Endothelial cell of umbilical vein (primary cell): Measurements from ENCODE around the gene UBXN6. TPM values are rescaled to one million over a fixed set of nuclear protein-coding genes. Genes with fewer than 3 reads are reported as not detected.

Experiments used
- BruUV-seq: library from RNA; stranded (reverse); fragments of 400-500 nt; replicated peaks from 2 replicates; lab custom pipeline; 2021; lab: Mats Ljungman, UMichigan
- CTCF ChIA-PET: fragments of 300-600, 350-600 bp; sonication (Branson Sonifier 250); formaldehyde crosslinking; loops from one replicate; lab custom pipeline; 2021; ENCODE audit warnings: antibody characterized with exemption, inconsistent platforms; lab: Charles Lee
- POLR2A ChIA-PET: fragments of 300-600, 350-600 bp; sonication (Branson Sonifier 250); formaldehyde crosslinking; loops from one replicate; lab custom pipeline; 2021; ENCODE audit warnings: antibody characterized with exemption, inconsistent platforms; lab: Charles Lee
- DNase-seq: peaks from one replicate; pipeline ENCODE4 v3.0.0-alpha.2; 2011; ENCODE audit warnings: low read depth, low spot score
- FAIRE-seq: peaks from 2 replicates; lab custom pipeline; 2011; peaks lifted over from hg19 to GRCh38; lab: Jason Lieb, UNC
- H2AFZ ChIP-seq: 2 replicates; pipeline ENCODE4 v1.6.0; 2012; ENCODE audit warnings: low read depth, low read length, control low read depth, inconsistent platforms
- H3K27ac ChIP-seq: 2 replicates; pipeline ENCODE4 v1.5.1; 2011; ENCODE audit warnings: low read depth, mild to moderate bottlenecking, control low read depth, low read length, moderate library complexity; ENCODE audit not compliant: insufficient read depth
- H3K27me3 ChIP-seq, 2 experiments: 2 replicates each; pipeline versions ENCODE4 v1.6.0 to v1.6.1; 2011; ENCODE audit warnings: low read length in 2 of 2, mixed read lengths in 1 of 2; ENCODE audit not compliant: control insufficient read depth in 2 of 2, insufficient read depth in 2 of 2
- H3K36me3 ChIP-seq, 2 experiments: 2 replicates in 1 of 2; 3 replicates in 1 of 2; pipeline ENCODE4 v1.5.1; 2011; ENCODE audit warnings: low read length in 2 of 2, mild to moderate bottlenecking in 1 of 2, moderate library complexity in 1 of 2; ENCODE audit not compliant: control insufficient read depth in 2 of 2, insufficient read depth in 2 of 2; ENCODE audit errors: extremely low read depth in 1 of 2
- H3K4me1 ChIP-seq: 3 replicates; pipeline ENCODE4 v1.5.1; 2011; ENCODE audit warnings: mild to moderate bottlenecking, low read length; ENCODE audit not compliant: control insufficient read depth, insufficient read depth; ENCODE audit errors: extremely low read depth
- H3K4me2 ChIP-seq: 2 replicates; pipeline ENCODE4 v1.6.1; 2011; ENCODE audit warnings: low read length, control low read depth, mixed read lengths; ENCODE audit not compliant: insufficient read depth
- H3K4me3 ChIP-seq, 3 experiments: fragments of 200-600 bp in 1 of 3; sonication (generic), shearing (Covaris generic) in 1 of 3; replicated peaks in 1 of 3; 2 replicates each; pipeline ENCODE4 v1.5.1; 2011 to 2016; ENCODE audit warnings: control low read depth in 3 of 3, low read length in 3 of 3, mild to moderate bottlenecking in 2 of 3, inconsistent platforms in 1 of 3, low read depth in 1 of 3, moderate library complexity in 1 of 3; ENCODE audit not compliant: insufficient read depth in 1 of 3
- H3K79me2 ChIP-seq: 2 replicates; pipeline ENCODE4 v1.6.0; 2012; ENCODE audit warnings: low read length, inconsistent platforms; ENCODE audit not compliant: control insufficient read depth, insufficient read depth
- H3K9ac ChIP-seq: replicated peaks from 2 replicates; pipeline ENCODE3; 2011; ENCODE audit warnings: low read length, control low read depth; ENCODE audit not compliant: insufficient read depth; ENCODE audit errors: extremely low read depth
- H3K9me1 ChIP-seq: replicated peaks from 3 replicates; pipeline ENCODE4 v1.6.0; 2011; ENCODE audit warnings: mild to moderate bottlenecking, low read length; ENCODE audit not compliant: control insufficient read depth, insufficient read depth; ENCODE audit errors: extremely low read depth
- H3K9me3 ChIP-seq: replicated peaks from 2 replicates; pipeline ENCODE4 v1.5.1; 2012; ENCODE audit warnings: low read length, inconsistent platforms; ENCODE audit not compliant: control insufficient read depth, insufficient read depth
- H4K20me1 ChIP-seq: replicated peaks from 2 replicates; pipeline ENCODE3; 2011; ENCODE audit warnings: mild to moderate bottlenecking, low read length; ENCODE audit not compliant: control insufficient read depth, insufficient read depth; ENCODE audit errors: extremely low read depth
- POLR2A ChIP-seq: IDR thresholded peaks from 2 replicates; pipeline ENCODE4 v1.6.1; 2012; ENCODE audit warnings: low read depth, mild to moderate bottlenecking, control low read depth, low read length
- dilution Hi-C: fragments of 300-500 bp; cut with MboI; formaldehyde crosslinking; loops from one replicate; pipeline ENCODE4 v1.15.0; 2019; ENCODE audit warnings: low sequenced_read_pairs; ENCODE audit not compliant: extremely low pct_ligation_motif_present
- intact Hi-C: fragments of 100-400 bp; cut with micrococcal nuclease; formaldehyde crosslinking; loops from one replicate; pipeline ENCODE4 v1.10.0; 2022
- polyA plus RNA-seq, 4 experiments: library from polyadenylated mRNA; depleted of rRNA in 3 of 4; stranded (reverse) in 3 of 4; unstranded in 1 of 4; fragments of >200 nt; gene quantifications; 2 replicates each; pipeline versions ENCODE4 v1.2.1 to v1.2.3, GENCODE V29; 2011 to 2012; ENCODE audit warnings: missing spikeins in 1 of 4
- total RNA-seq: library from RNA; stranded (reverse); gene quantifications from 2 replicates; pipeline ENCODE4 v1.2.3, GENCODE V29; 2021
- TF ChIP-seq, protein P1 (sequence below), 2 donors: IDR thresholded peaks; 1 replicate in 1 of 2; 2 replicates in 1 of 2; pipeline ENCODE4 v1.5.1; 2011; ENCODE audit warnings: low read length in 2 of 2, mild to moderate bottlenecking in 2 of 2, moderate library complexity in 2 of 2, control low read depth in 1 of 2, inconsistent platforms in 1 of 2, low read depth in 1 of 2; ENCODE audit not compliant: insufficient read depth in 1 of 2; ENCODE audit errors: extremely low read depth in 1 of 2

The UBXN6 gene
- total and polyA plus RNA-seq, 2 donors (not counting 3 experiments of a cell fraction or from before 2014, with no cell fraction given) = 78.5 to 93.7 TPM

DNA sequence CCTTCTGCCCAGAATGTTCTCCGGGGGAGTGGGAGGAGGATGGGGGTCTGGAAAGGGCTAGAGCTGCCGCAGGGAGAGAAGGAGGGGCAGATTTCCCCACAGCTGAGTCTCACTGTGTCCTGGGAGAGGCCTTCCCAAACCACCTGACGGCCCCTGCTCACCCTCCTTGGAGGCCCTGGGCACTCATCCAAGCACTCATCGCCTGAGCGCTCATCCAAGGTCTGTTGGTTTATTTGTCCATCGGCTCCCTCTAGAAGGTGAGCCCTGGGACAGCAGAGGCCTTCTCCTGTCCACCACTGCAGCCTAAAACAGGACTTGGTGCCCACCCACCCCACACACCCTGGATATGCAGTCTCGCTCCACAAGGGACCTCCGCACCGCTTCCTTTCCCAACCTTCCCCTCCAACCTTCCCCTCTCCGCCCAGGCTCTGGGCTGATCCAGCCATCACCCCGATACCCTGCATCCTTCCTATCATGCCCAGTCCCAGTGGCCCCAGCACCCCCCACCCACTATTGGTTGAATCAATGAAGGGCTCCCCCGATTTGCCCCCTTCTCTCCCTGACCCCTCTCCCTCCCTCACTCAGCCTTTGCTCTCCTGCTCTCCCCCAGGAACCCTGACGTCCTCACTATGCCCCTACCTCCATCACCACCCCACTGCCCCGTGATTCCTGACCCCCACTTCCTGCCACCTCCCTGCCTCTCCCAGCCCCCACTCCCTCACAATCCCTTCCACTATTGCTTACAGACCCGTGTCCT is 1.7 kb downstream of the UBXN6 start:
- BruUV-seq = no TSS peak
- TF ChIP-seq POLR2A = peak; percentile 45
- TF ChIP-seq, protein P1, sequence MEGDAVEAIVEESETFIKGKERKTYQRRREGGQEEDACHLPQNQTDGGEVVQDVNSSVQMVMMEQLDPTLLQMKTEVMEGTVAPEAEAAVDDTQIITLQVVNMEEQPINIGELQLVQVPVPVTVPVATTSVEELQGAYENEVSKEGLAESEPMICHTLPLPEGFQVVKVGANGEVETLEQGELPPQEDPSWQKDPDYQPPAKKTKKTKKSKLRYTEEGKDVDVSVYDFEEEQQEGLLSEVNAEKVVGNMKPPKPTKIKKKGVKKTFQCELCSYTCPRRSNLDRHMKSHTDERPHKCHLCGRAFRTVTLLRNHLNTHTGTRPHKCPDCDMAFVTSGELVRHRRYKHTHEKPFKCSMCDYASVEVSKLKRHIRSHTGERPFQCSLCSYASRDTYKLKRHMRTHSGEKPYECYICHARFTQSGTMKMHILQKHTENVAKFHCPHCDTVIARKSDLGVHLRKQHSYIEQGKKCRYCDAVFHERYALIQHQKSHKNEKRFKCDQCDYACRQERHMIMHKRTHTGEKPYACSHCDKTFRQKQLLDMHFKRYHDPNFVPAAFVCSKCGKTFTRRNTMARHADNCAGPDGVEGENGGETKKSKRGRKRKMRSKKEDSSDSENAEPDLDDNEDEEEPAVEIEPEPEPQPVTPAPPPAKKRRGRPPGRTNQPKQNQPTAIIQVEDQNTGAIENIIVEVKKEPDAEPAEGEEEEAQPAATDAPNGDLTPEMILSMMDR (IDR thresholded peaks at IDR 0.05; ENCODE audit: extremely low read depth in 1 of 2, insufficient read depth in 1 of 2, low read depth in 1 of 2, low read length in 2 of 2) = no peak
- no peaks in the 10 kb centered on the region for H3K9me1 ChIP-seq
- POLR2A ChIA-PET = interaction anchor here (0.5 to 1.6 kb wide), 4 partner anchors 16 to 213 kb away, joined by 4 to 11 read pairs (median 5); partner anchors contain the start of gene HDGFL2
- peak overlapping the region; percentile 64 for H3K9ac ChIP-seq
- peak overlapping the region; percentile 95 for H3K4me2 ChIP-seq
- dilution Hi-C loops (no loop called here), intact Hi-C loops (no loop called here)
- DNase-seq (no peak), FAIRE-seq (no peak)
- H3K36me3 ChIP-seq = peaks cover 5 to 19% of the 10 kb centered on the region in 2 experiments
- H4K20me1 ChIP-seq = no peaks in the 10 kb centered on the region
- peak overlapping the region; percentile 43 for H3K27ac ChIP-seq
- peaks cover 14% of the 10 kb centered on the region for H3K4me1 ChIP-seq
- H3K79me2 ChIP-seq = peaks cover 22% of the 10 kb centered on the region
- H3K4me3 ChIP-seq = peak overlapping the region; percentile 62 to 72 (median 69)
- CTCF ChIA-PET = interaction anchor here (0.7 to 2.9 kb wide), 14 partner anchors 9 to 188 kb away, joined by 3 to 15 read pairs (median 5); partner anchors contain the start of genes CHAF1A and SH3GL1
- no peaks in the 10 kb centered on the region for H3K9me3 ChIP-seq
- H2AFZ ChIP-seq = no peak overlapping the region
- no peaks in the 10 kb centered on the region for H3K27me3 ChIP-seq
